ENCODE data around the gene SCRN2.

DNA sequence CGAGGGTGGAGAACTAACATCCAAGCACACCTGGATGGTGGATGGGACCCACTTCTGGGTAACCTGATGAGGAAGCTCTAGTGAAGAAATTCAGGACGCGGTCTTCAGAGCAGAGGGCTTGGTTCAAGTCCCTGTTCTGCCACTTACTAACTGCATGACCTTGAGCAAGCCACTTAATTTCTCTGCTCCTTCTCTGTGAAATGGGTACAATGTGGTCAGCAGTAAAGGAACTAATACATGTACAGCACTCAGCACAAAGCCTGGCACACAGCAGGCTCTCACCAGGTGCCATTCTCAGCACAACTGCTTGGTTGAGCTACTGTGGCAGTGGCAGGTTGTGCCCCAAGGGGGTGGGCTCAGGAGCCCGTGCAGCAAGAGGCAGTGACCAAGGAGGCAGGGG, 17.6 kb downstream of the SCRN2 start:
- TF ChIP-seq EZH2 (IDR thresholded peaks at IDR 0.05; ENCODE audit: low read length, unreplicated experiment) (no peak), EZH2phosphoT487 (IDR thresholded peaks at IDR 0.05; ENCODE audit: borderline replicate concordance, low read length) (no peak)
- TF ChIP-seq, protein P1, sequence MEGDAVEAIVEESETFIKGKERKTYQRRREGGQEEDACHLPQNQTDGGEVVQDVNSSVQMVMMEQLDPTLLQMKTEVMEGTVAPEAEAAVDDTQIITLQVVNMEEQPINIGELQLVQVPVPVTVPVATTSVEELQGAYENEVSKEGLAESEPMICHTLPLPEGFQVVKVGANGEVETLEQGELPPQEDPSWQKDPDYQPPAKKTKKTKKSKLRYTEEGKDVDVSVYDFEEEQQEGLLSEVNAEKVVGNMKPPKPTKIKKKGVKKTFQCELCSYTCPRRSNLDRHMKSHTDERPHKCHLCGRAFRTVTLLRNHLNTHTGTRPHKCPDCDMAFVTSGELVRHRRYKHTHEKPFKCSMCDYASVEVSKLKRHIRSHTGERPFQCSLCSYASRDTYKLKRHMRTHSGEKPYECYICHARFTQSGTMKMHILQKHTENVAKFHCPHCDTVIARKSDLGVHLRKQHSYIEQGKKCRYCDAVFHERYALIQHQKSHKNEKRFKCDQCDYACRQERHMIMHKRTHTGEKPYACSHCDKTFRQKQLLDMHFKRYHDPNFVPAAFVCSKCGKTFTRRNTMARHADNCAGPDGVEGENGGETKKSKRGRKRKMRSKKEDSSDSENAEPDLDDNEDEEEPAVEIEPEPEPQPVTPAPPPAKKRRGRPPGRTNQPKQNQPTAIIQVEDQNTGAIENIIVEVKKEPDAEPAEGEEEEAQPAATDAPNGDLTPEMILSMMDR (conservative IDR thresholded peaks at IDR 0.05; ENCODE audit: low read depth, low read length) = no peak

All from PC-3 (cell line).